ENCODE data around the gene INPP5F.
A peak's percentile ranks its signal among the peaks of the same experiment; 100 is the strongest.
"Not testable (repeated sequence)": the region's sequence is repeated elsewhere in the genome, so short reads cannot be mapped to it uniquely, and the experiment has no call there.

INPP5F gene

GRCh38 chr10:119776536-119776935, 50.7 kb downstream of the INPP5F start:
- DNase-seq (ENCODE audit: low spot score): no peak

GRCh38 chr10:119777686-119778085, 51.8 kb downstream of the INPP5F start:
- DNase-seq (ENCODE audit: low spot score): no peak

- no peak for DNase-seq (ENCODE audit: low spot score)
Observed at GRCh38 chr10:119778776-119779445, 53.1 kb downstream of the INPP5F start.

DNA sequence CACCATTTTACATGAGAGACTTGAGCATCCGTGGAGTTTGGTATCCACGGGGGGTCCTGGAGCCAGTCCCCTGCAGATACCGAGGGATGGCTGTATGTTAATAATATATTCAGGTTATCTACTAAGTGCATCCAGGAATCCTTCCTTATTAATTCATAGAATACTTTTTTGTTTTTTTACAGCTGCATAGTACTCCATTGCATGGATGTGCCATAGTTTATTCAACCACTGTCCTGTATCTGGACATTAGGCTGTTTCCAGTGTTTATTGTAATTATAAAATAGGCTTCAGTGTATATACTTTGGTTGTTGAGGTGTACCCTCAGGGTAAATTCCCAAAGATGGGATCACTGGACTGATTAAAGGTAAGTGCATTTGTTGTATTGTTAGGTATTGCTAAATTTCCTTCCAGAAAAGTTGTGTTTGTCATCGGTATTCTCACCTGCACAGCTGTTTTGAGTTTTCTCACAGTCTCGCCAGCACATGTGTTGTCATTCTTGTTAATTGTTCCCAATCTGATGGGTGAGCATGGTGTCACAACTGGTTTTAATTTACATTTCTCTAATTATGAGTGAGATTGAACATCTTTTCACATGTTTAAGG, 55.1 kb downstream of the INPP5F start:
- no peak for DNase-seq (ENCODE audit: low spot score)

GRCh38 chr10:119781498-119781897, 55.6 kb downstream of the INPP5F start:
- DNase-seq (ENCODE audit: low spot score): no peak

DNA sequence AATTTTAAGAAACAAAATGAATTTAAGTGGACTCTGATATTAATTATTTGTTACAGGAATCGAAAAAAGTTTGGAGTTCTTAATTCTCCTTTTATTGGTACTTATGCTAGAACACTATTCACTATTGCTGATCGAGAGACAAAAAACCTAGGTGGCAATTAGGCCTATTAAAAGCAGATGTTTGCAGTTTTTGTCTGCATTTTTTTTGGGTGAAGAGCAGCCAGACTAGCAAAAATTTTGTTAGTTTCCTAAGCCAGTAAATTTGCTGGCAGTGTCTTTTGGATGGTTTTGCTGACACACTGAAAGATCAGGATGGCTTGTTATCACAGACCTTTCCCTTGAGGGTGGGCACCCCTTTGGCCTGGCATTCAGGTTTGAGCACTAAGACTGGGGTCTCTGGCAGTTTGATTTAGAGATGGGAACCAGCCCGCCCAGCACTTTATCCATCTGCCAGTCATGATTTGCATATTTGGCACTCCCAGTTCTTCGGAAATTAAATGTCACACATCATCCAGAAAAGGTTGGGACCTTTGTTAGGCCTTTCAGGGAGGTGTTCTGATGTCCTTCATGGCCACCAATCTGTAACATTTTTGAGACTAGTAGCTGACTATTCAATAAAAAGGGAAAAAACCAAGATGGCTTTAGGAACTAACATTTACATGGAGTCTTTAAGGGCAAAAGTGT, 57.3 kb downstream of the INPP5F start:
- no peak for DNase-seq (ENCODE audit: low spot score)

DNA sequence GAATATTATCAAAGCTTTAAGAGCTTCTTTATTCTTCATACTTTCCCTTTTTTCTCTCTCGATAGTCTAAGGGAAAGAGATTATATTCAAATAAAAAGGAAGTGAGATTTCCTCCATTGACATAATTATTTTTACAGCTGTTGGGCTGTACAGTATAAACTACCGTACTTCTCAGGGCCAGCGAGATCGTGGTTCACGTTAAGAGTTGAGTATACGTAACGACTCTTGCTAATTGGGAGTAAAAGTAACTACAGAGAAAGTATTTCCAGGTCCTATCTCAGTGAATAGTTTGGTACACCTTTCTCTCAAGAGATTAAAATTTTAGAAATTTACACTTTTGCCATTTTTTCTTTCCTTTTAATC, 57.8 kb downstream of the INPP5F start:
- peak; percentile 16 for DNase-seq (ENCODE audit: low spot score)

GRCh38 chr10:119784340-119785067, 58.7 kb downstream of the INPP5F start:
- peak; percentile 10 for DNase-seq (ENCODE audit: low spot score)

DNA sequence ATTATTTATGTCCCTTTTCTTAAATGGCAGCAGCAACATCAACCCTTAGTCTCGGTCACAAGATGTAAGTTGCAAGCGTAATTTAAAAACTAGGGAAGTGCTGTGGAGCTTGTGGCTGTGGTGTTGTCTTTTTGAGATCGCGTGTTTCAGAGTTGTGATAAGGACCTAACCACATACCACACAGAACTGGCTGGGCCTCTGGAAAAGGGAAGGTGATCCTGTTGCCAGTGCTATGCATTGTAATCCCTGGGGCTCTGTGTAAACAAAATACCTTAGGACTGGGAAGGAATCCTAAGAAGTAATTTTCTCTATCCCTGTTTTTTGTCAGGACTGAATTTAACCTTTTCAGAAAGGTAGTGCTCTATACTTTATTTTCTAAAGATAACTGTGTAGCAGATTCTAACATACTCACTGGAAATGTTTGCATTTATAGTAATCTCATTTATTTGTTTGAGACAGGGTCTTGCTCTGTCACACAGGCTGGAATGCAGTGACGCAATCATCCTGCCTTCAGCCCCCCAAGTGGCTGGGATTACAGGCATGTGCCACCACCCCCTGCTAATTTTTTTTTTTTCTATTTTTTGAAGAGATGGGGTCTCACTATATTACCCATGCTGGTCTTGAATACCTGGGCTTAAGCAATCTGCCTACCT, 60.4 kb downstream of the INPP5F start:
- no peak for DNase-seq (ENCODE audit: low spot score)

DNA sequence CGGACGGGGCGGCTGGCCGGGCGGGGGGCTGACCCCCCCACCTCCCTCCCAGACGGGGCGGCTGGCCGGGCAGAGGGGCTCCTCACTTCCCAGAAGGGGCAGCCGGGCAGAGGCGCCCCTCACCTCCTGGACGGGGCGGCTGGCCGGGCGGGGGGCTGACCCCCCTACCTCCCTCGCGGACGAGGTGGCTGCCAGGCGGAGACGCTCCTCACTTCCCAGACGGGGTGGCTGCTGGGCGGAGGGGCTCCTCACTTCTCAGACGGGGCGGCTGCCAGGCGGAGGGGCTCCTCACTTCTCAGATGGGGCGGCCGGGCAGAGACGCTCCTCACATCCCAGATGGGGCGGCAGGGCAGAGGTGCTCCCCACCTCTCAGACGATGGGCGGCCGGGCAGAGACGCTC, 69.3 kb downstream of the INPP5F start:
- DNase-seq (ENCODE audit: low spot score): not testable (repeated sequence)

DNA sequence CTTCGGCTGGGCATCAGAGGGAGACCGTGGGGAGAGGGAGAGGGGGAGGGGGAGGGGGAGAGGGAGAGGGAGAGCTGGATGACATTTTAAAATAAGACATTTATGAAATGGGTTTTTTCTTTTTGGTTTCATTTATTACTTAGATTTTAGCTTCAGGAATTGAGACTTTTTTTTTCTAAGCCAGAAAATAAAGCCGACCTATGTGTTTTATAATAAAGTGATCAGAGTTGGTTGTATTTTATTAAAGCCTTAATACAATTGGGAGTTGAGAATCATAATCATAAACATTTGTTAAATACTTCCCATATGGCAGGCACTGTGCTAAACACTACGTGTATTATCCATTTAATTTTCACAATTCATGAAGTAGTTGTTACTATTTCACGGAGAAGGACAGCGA, 70.2 kb downstream of the INPP5F start:
- no peak for DNase-seq (ENCODE audit: low spot score)

DNA sequence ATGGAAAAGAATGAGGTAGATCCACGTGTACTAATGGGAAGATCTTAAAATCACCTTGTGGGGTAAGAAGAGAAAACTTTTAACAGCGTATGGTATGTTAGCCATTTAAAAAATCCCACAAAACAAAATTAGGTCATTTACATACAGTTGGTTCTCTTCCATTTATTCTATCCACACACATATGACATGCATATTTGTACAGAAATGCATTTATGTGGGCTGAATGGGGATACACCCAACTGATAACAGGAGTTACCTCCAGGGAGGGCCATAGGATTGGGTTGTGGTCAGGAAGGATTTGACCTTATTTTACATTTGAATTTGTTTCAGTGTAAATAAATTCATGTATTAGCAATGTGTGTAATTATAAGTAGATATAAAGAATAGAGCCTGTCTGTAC, 75.3 kb downstream of the INPP5F start:
- no peak for DNase-seq (ENCODE audit: low spot score)

- no peak for DNase-seq (ENCODE audit: low spot score)
Observed at GRCh38 chr10:119801998-119802538, 76.2 kb downstream of the INPP5F start.

DNA sequence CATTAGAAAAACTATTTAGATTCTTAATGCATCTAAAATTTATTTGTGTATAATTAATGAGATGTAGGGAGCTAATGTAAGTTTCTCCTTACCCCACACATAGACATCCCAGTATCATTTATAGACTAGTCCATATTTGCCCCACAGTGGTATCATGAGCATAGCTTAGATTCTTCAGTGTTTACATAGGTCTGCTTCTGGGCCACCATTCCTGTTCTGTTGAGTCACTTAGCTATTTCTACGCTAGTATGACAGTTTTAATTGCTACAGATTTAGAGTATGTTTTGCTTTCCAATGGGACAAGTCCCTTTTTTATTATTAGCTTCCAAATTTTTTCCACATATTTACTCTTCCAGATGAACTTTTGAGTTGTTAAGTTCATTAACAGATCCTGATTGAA, 77.4 kb downstream of the INPP5F start:
- DNase-seq (ENCODE audit: low spot score): no peak

DNA sequence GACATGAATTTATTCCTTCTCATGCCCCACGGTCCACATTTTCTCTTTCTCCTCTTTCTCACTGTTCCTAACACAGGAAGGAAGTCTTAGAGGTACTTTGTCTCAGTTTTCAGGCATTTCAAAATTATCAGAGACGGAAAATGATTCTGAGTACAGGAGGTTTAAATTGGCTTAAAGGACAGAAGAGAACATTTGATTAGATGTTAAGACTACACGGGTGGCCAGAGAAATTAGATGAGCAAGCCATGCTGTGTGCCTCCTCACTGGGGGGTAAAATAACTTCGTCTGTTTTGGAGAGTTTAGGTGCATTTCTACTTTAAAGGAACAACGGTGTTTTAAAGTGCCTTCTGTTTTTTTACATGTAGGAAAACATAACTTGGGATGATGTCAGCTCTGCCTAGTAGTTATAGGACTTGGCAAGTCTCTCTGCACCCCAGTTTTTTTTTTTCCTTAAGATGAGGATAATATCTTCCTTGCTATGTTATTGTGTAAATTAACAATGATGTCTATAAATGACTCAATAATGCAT, 79.9 kb downstream of the INPP5F start:
- no peak for DNase-seq (ENCODE audit: low spot score)

GRCh38 chr10:119806334-119807130, 80.7 kb downstream of the INPP5F start:
- DNase-seq (ENCODE audit: low spot score): no peak

DNA sequence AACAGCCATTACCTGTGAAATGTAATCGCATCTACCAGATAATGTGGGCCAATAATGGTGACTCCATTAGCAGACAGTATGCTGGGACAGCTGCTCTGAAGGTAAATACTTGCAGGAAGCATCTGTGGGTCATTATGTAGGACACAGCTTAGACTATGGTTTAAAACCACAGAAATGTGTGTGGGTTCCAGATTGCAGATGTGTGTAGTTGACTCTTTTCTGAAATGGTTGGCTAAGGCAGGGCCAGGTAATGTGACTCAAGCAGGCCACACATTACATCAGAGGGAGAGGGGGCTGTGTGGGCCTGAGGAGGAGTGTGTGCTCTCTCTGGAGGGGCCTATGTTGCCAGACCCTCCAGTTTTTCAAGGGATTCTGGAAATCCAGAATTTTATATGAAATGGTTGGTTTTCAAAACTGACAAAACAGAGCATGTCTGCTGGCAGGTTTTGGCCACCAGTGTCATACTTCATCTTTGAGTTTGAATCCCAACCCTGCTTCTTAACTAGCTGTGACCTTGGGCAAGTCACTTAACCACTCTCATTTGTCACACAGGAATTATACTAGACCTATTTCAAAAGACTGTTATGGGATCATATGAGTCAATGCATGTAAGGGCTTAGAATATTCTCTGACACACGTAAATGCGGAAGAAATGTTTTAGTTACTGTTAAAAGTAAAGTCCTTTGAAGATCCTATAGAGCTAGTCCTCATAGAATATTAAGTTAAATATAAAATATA, 82.3 kb downstream of the INPP5F start:
- DNase-seq (ENCODE audit: low spot score): no peak

- no peak for DNase-seq (ENCODE audit: low spot score)
Observed at GRCh38 chr10:119811122-119811521, 85.3 kb downstream of the INPP5F start.

- no peak for DNase-seq (ENCODE audit: low spot score)
Observed at GRCh38 chr10:119812684-119813083, 86.8 kb downstream of the INPP5F start.

- no peak for DNase-seq (ENCODE audit: low spot score)
Observed at GRCh38 chr10:119815671-119816070, 89.8 kb downstream of the INPP5F start.

All from germinal center (tissue), 1 donor.